ENCODE measurements around the gene PIAS1.

DNA sequence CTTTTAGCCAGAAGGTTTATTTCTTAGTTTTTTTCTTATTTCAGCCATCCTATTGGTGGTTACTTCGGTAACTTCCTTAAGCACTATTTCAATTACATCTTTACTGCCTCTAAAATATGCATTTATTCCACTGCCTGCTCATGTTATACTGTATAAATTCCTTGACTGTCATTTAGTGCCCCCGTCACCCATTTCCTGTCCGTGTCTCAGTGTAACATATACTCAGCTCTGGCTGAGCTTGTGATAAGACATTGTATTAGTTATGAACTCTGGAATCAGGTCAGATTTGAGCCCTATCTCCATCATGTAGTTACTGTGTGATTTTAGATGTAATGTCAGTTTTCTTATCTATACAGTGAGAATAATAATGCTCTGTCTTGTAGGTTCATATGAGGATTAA, 24.2 kb downstream of the PIAS1 start:
- TF ChIP-seq POLR2A (IDR thresholded peaks at IDR 0.05) = no peak
- TF ChIP-seq, protein P1, sequence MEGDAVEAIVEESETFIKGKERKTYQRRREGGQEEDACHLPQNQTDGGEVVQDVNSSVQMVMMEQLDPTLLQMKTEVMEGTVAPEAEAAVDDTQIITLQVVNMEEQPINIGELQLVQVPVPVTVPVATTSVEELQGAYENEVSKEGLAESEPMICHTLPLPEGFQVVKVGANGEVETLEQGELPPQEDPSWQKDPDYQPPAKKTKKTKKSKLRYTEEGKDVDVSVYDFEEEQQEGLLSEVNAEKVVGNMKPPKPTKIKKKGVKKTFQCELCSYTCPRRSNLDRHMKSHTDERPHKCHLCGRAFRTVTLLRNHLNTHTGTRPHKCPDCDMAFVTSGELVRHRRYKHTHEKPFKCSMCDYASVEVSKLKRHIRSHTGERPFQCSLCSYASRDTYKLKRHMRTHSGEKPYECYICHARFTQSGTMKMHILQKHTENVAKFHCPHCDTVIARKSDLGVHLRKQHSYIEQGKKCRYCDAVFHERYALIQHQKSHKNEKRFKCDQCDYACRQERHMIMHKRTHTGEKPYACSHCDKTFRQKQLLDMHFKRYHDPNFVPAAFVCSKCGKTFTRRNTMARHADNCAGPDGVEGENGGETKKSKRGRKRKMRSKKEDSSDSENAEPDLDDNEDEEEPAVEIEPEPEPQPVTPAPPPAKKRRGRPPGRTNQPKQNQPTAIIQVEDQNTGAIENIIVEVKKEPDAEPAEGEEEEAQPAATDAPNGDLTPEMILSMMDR (IDR thresholded peaks at IDR 0.05) = no peak
